ENCODE data around the gene CYP24A1. TPM values are rescaled to one million over a fixed set of nuclear protein-coding genes. Genes with fewer than 3 reads are reported as not detected.

Gene CYP24A1
- total and polyA plus RNA-seq, 11 donors, result not detected

DNA sequence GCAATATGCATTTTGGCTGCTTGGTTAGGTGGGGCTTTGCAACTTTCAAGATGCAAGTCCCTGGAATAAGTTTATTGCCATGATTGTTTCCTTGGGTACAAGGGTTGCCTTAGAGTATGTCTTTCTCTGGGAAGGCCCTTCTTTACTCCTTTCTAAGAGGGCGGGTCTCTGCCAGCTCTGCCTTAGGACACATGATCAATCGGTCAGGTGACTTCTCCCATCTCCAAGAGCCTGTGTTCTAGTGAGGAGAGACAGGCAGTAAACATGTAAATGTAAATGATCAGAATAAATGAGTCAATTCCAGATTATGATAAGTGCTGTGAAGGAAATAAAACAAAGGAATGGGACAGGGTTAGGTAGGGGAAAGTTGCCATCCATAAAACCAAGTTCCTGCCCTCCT lies 60.2 kb downstream of the CYP24A1 start:
- Histone ChIP-seq H3K36me3 (no peaks in the 10 kb centered on the region), H3K9me3 (no peaks in the 10 kb centered on the region), H3K27me3 (peaks cover 0 to 9% (median 0%) of the 10 kb centered on the region in 9 donors), H3K27ac (no peak overlapping the region), H3K4me1 (peaks cover 0 to 8% (median 0%) of the 10 kb centered on the region in 12 donors), H3K4me3 (no peak overlapping the region)
- TF ChIP-seq, protein P1, sequence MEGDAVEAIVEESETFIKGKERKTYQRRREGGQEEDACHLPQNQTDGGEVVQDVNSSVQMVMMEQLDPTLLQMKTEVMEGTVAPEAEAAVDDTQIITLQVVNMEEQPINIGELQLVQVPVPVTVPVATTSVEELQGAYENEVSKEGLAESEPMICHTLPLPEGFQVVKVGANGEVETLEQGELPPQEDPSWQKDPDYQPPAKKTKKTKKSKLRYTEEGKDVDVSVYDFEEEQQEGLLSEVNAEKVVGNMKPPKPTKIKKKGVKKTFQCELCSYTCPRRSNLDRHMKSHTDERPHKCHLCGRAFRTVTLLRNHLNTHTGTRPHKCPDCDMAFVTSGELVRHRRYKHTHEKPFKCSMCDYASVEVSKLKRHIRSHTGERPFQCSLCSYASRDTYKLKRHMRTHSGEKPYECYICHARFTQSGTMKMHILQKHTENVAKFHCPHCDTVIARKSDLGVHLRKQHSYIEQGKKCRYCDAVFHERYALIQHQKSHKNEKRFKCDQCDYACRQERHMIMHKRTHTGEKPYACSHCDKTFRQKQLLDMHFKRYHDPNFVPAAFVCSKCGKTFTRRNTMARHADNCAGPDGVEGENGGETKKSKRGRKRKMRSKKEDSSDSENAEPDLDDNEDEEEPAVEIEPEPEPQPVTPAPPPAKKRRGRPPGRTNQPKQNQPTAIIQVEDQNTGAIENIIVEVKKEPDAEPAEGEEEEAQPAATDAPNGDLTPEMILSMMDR (IDR thresholded peaks at IDR 0.05), result no peak
- no peak for TF ChIP-seq POLR2A (IDR thresholded peaks at IDR 0.05)
- DNase-seq (no peak), ATAC-seq (no peak)
- 85 to 94% (median 91%) methylated on average over 2 of the region's 2 CpGs for WGBS, 4 donors
- intact Hi-C loops (cut with DNase I), result no loop called here

DNA sequence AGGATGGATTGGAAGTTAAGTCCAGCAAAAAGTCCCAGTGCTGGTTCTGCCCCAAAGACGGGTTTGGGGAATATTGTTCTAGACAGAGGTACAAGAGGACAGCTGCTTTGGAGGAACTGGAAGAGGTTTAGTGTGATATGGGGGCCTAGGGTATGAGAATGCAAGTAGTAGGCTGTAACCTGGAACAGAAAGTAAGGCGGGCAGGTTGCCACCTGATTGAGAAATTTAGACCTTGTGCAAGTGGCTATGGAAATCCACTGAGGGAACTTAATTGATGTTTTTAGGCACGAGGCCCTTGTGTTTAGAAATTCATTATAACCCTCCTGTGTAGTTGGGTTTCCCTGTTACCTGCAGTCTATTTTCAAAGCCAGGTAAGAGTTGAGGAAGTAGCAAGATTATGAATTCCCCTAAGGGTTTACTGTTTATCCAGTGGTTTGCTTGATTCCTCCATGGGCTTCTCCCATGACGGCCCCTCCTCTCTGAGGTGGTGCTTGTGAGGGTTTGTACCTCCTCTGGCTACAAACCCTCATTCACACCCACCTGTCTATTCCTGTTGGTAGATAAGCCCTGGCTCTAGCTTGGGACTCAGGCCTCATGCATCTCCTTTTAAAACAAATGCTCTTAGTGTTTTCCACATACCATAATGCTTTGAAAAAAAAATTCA lies 61.4 kb downstream of the CYP24A1 start:
- Histone ChIP-seq H3K27me3 (peaks cover 0 to 9% (median 0%) of the 10 kb centered on the region in 9 donors), H3K4me3 (no peak overlapping the region), H3K4me1 (peaks cover 0 to 8% (median 0%) of the 10 kb centered on the region in 12 donors), H3K36me3 (no peaks in the 10 kb centered on the region), H3K27ac (no peak overlapping the region), H3K9me3 (no peaks in the 10 kb centered on the region)
- WGBS, 4 donors, result 85 to 91% (median 88%) methylated on average over 4 of the region's 4 CpGs
- ATAC-seq (no peak), DNase-seq (no peak)
- TF ChIP-seq, protein P1 (IDR thresholded peaks at IDR 0.05), result no peak
- no peak for TF ChIP-seq POLR2A (IDR thresholded peaks at IDR 0.05)
- intact Hi-C loops (cut with DNase I), result no loop called here

DNA sequence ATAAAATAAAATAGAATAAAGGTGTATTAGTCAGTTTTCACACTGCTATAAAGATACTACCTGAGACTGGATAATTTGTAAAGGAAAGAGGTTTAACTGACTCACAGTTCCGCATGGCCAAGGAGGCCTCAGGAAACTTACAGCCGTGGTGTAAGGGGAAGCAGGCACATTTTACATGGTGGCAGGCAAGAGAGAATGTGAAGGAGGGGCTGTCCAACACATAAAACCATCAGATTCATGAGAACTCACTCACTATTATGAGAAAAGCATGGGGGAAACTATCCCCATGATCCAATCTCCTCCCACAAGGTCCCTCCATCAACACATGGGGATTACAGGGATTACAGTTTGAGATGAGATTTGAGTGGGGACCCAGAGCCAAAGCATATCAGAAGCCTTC lies 62.3 kb downstream of the CYP24A1 start:
- intact Hi-C loops (cut with DNase I), result no loop called here
- Histone ChIP-seq H3K27me3 (peaks cover 0 to 9% (median 0%) of the 10 kb centered on the region in 9 donors), H3K27ac (no peak overlapping the region), H3K9me3 (no peaks in the 10 kb centered on the region), H3K4me1 (peaks cover 0 to 8% (median 0%) of the 10 kb centered on the region in 12 donors), H3K4me3 (no peak overlapping the region), H3K36me3 (no peaks in the 10 kb centered on the region)
- no peak for ATAC-seq
- 88 to 95% (median 91%) methylated on average over 2 of the region's 2 CpGs for WGBS, 4 donors
- TF ChIP-seq, protein P1 (IDR thresholded peaks at IDR 0.05), result no peak
- TF ChIP-seq POLR2A (IDR thresholded peaks at IDR 0.05), result no peak
- DNase-seq, result no peak

DNA sequence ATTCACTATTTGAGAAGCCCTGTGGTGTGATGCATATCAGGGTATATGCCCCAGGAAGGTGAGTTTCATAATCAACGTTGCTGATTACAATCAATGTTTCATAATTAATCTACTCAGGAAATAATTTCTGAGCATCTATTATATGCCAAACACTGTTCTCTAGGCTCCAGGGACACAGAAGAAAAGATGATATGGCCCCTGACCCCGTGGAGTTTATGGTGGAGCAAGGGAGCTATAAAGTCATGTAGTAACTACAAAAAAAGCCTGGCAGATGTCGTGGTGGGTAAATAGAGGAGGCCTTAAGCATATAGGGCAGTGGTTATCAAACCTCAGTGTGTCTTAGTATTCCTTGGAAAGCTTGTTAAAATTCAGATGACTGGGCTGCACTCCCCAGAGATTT lies 63.3 kb downstream of the CYP24A1 start:
- intact Hi-C loops (cut with DNase I), result no loop called here
- Histone ChIP-seq H3K27ac (no peak overlapping the region), H3K9me3 (no peaks in the 10 kb centered on the region), H3K4me3 (no peak overlapping the region), H3K36me3 (no peaks in the 10 kb centered on the region), H3K27me3 (peaks cover 0 to 9% (median 0%) of the 10 kb centered on the region in 9 donors), H3K4me1 (peaks cover 0 to 7% (median 0%) of the 10 kb centered on the region in 12 donors)
- ATAC-seq (no peak), DNase-seq (no peak)
- WGBS, 4 donors, result 69 to 72% (median 70%) methylated on average over 3 of the region's 3 CpGs
- no peak for TF ChIP-seq POLR2A (IDR thresholded peaks at IDR 0.05)
- TF ChIP-seq, protein P1 (IDR thresholded peaks at IDR 0.05), result no peak

Measured in heart left ventricle (tissue), 16 donors.